ENCODE data around the gene DAP3.

Gene DAP3

GRCh38 chr1:155669233-155670162, 19.4 kb upstream of the DAP3 start:
- no peaks in the 10 kb centered on the region for H3K27me3 ChIP-seq (ENCODE audit: insufficient read depth, low read length, poor library complexity, severe bottlenecking)

DNA sequence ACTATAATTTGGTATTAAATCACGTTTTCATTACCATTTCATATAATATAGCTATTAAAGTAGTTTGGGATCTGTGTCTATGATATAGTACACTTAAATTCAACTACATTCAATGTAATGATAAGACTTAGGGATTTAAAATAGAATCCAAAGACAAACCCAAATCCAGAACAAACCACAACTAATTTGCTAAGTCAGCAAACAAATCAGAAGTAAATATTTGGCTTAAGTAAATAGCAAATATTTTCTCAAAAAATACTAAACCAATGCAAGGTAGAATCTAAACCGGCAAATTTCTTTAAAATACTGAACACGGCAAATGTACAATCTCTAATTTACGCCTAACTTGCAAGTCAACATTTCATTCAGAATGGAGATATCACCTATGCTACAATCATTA, 17.1 kb upstream of the DAP3 start:
- no peaks in the 10 kb centered on the region for H3K9me2 ChIP-seq (replicated peaks; ENCODE audit: low read depth, low read length)
- H3K36me3 ChIP-seq (ENCODE audit: insufficient read depth, low read length) = peaks cover 90% of the 10 kb centered on the region
- no peaks in the 10 kb centered on the region for H4K20me1 ChIP-seq (ENCODE audit: insufficient read depth, low read length, poor library complexity, severe bottlenecking)
- no peak overlapping the region for H3K4me2 ChIP-seq (ENCODE audit: low read depth, low read length, poor library complexity, severe bottlenecking)
- no peaks in the 10 kb centered on the region for H3K4me1 ChIP-seq (ENCODE audit: insufficient read depth, low read length, poor library complexity, severe bottlenecking)
- no peak overlapping the region for H3K4me3 ChIP-seq (ENCODE audit: low read length, poor library complexity, severe bottlenecking)
- H3K9ac ChIP-seq (ENCODE audit: low read depth, low read length, poor library complexity, severe bottlenecking) = no peak overlapping the region
- no peaks in the 10 kb centered on the region for H3F3A ChIP-seq (ENCODE audit: low read depth)
- H2AFZ ChIP-seq (ENCODE audit: low read length) = no peak overlapping the region
- H3K79me2 ChIP-seq (ENCODE audit: insufficient read depth, low read length) = no peaks in the 10 kb centered on the region
- no peaks in the 10 kb centered on the region for H3K27me3 ChIP-seq (ENCODE audit: insufficient read depth, low read length, poor library complexity, severe bottlenecking)
- H3K9me3 ChIP-seq (ENCODE audit: insufficient read depth, low read depth, low read length) = no peaks in the 10 kb centered on the region
- TF ChIP-seq EZH2phosphoT487 (IDR thresholded peaks at IDR 0.05; ENCODE audit: borderline replicate concordance) = no peak
- no peak for TF ChIP-seq CTCF (conservative IDR thresholded peaks at IDR 0.05; ENCODE audit: low read length)

More at GRCh38 chr1:155669233-155670162, 19.4 kb upstream of the DAP3 start:
- Histone ChIP-seq H3K4me2 (ENCODE audit: low read depth, low read length, poor library complexity, severe bottlenecking) (no peak overlapping the region), H3K36me3 (ENCODE audit: insufficient read depth, low read length) (peaks cover 90% of the 10 kb centered on the region), H3K4me3 (ENCODE audit: low read length, poor library complexity, severe bottlenecking) (no peak overlapping the region), H3K9me3 (ENCODE audit: insufficient read depth, low read depth, low read length) (no peaks in the 10 kb centered on the region), H3K4me1 (ENCODE audit: insufficient read depth, low read length, poor library complexity, severe bottlenecking) (no peaks in the 10 kb centered on the region), H4K20me1 (ENCODE audit: insufficient read depth, low read length, poor library complexity, severe bottlenecking) (no peaks in the 10 kb centered on the region), H3K9ac (ENCODE audit: low read depth, low read length, poor library complexity, severe bottlenecking) (no peak overlapping the region), H2AFZ (ENCODE audit: low read length) (no peak overlapping the region), H3K9me2 (replicated peaks; ENCODE audit: low read depth, low read length) (no peaks in the 10 kb centered on the region), H3K79me2 (ENCODE audit: insufficient read depth, low read length) (no peaks in the 10 kb centered on the region), H3F3A (ENCODE audit: low read depth) (no peaks in the 10 kb centered on the region)
- TF ChIP-seq CTCF (conservative IDR thresholded peaks at IDR 0.05; ENCODE audit: low read length) (no peak), EZH2phosphoT487 (IDR thresholded peaks at IDR 0.05; ENCODE audit: borderline replicate concordance) (no peak)

DNA sequence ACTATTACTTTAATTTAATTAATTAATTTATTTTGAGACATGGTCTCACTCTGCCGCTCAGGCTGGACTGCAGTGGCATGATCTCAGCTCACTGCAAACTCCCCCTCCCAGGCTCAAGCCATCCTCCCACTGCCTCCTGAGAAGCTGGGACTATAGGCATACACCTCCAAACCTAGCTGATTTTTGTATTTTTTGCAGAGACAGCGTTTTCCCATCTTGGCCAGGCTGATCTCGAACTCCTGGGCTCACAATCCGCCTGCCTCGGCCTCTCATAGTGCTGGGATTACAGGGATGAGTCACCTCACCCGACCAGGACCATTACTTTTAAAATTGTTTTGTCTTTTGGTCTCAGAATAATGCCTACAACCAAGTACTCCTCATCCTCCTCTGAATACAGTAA, 15.9 kb upstream of the DAP3 start:
- peaks cover 92% of the 10 kb centered on the region for H3K36me3 ChIP-seq (ENCODE audit: insufficient read depth, low read length)
- TF ChIP-seq CTCF (conservative IDR thresholded peaks at IDR 0.05; ENCODE audit: low read length) (no peak), EZH2phosphoT487 (IDR thresholded peaks at IDR 0.05; ENCODE audit: borderline replicate concordance) (no peak)

More for the DNA sequence above, 15.9 kb upstream of the DAP3 start:
- no peak overlapping the region for H3K9ac ChIP-seq (ENCODE audit: low read depth, low read length, poor library complexity, severe bottlenecking)
- no peaks in the 10 kb centered on the region for H3K79me2 ChIP-seq (ENCODE audit: insufficient read depth, low read length)
- no peak overlapping the region for H3K4me3 ChIP-seq (ENCODE audit: low read length, poor library complexity, severe bottlenecking)
- H3K9me2 ChIP-seq (replicated peaks; ENCODE audit: low read depth, low read length) = no peaks in the 10 kb centered on the region
- H3K4me2 ChIP-seq (ENCODE audit: low read depth, low read length, poor library complexity, severe bottlenecking) = no peak overlapping the region
- no peaks in the 10 kb centered on the region for H3K27me3 ChIP-seq (ENCODE audit: insufficient read depth, low read length, poor library complexity, severe bottlenecking)
- H4K20me1 ChIP-seq (ENCODE audit: insufficient read depth, low read length, poor library complexity, severe bottlenecking) = no peaks in the 10 kb centered on the region
- H3F3A ChIP-seq (ENCODE audit: low read depth) = no peaks in the 10 kb centered on the region
- no peaks in the 10 kb centered on the region for H3K4me1 ChIP-seq (ENCODE audit: insufficient read depth, low read length, poor library complexity, severe bottlenecking)
- no peak overlapping the region for H2AFZ ChIP-seq (ENCODE audit: low read length)
- H3K9me3 ChIP-seq (ENCODE audit: insufficient read depth, low read depth, low read length) = no peaks in the 10 kb centered on the region

All from Loucy (cell line).